Keratinocyte (primary cell): ENCODE measurements around the gene PRKCH. TPM values are rescaled to one million over a fixed set of nuclear protein-coding genes. Genes with fewer than 3 reads are reported as not detected.

Source experiments
- DNase-seq: peaks from one replicate; pipeline ENCODE4 v3.0.0-alpha.2; 2011; ENCODE audit warnings: low read depth, missing footprints, low spot score
- FAIRE-seq: peaks from 2 replicates; lab custom pipeline; 2011; peaks lifted over from hg19 to GRCh38; lab: Jason Lieb, UNC
- H2AFZ ChIP-seq: 2 replicates; pipeline ENCODE4 v1.6.0; 2012; ENCODE audit warnings: low read length, control low read depth, inconsistent platforms; ENCODE audit not compliant: control insufficient read depth
- H3K27ac ChIP-seq: 2 replicates; pipeline ENCODE4 v1.5.1; 2011; ENCODE audit warnings: low read length; ENCODE audit not compliant: control insufficient read depth, insufficient read depth
- H3K27me3 ChIP-seq: 3 replicates; pipeline ENCODE4 v1.6.0; 2011; ENCODE audit warnings: low read length; ENCODE audit not compliant: control insufficient read depth, insufficient read depth; ENCODE audit errors: extremely low read depth
- H3K36me3 ChIP-seq, 2 experiments: 2 replicates in 1 of 2; 3 replicates in 1 of 2; pipeline ENCODE4 v1.5.1; 2011; ENCODE audit warnings: low read length in 2 of 2, mild to moderate bottlenecking in 1 of 2; ENCODE audit not compliant: control insufficient read depth in 2 of 2, insufficient read depth in 2 of 2; ENCODE audit errors: extremely low read depth in 1 of 2
- H3K4me1 ChIP-seq: 3 replicates; pipeline ENCODE4 v1.5.1; 2011; ENCODE audit warnings: low read length; ENCODE audit not compliant: control insufficient read depth, insufficient read depth; ENCODE audit errors: extremely low read depth
- H3K4me2 ChIP-seq: 3 replicates; pipeline ENCODE4 v1.6.0; 2011; ENCODE audit warnings: low read depth, low read length; ENCODE audit not compliant: control insufficient read depth, insufficient read depth; ENCODE audit errors: extremely low read depth
- H3K4me3 ChIP-seq, 3 experiments: fragments of 200-600 bp in 1 of 3; sonication (generic) in 1 of 3; 2 replicates in 2 of 3; 3 replicates in 1 of 3; pipeline ENCODE4 v1.5.1; 2011 to 2016; ENCODE audit warnings: low read length in 3 of 3, mild to moderate bottlenecking in 3 of 3, control low read depth in 2 of 3, inconsistent platforms in 1 of 3, low read depth in 1 of 3, mixed read lengths in 1 of 3, mixed run types in 1 of 3, moderate library complexity in 1 of 3; ENCODE audit not compliant: control insufficient read depth in 2 of 3, insufficient read depth in 2 of 3; ENCODE audit errors: extremely low read depth in 1 of 3
- H3K79me2 ChIP-seq: 2 replicates; pipeline ENCODE4 v1.6.0; 2012; ENCODE audit warnings: low read length; ENCODE audit not compliant: control insufficient read depth, insufficient read depth
- H3K9ac ChIP-seq: 3 replicates; pipeline ENCODE4 v1.6.0; 2011; ENCODE audit warnings: low read length; ENCODE audit not compliant: control insufficient read depth, insufficient read depth; ENCODE audit errors: extremely low read depth
- H3K9me1 ChIP-seq: 3 replicates; pipeline ENCODE4 v1.6.0; 2011; ENCODE audit warnings: low read length; ENCODE audit not compliant: control insufficient read depth, insufficient read depth; ENCODE audit errors: extremely low read depth
- H3K9me3 ChIP-seq: 2 replicates; pipeline ENCODE4 v1.5.1; 2012; ENCODE audit warnings: low read depth, low read length; ENCODE audit not compliant: control insufficient read depth
- H4K20me1 ChIP-seq: 3 replicates; pipeline ENCODE4 v1.6.0; 2011; ENCODE audit warnings: low read length; ENCODE audit not compliant: control insufficient read depth, insufficient read depth; ENCODE audit errors: extremely low read depth
- EZH2 ChIP-seq: IDR thresholded peaks from one replicate; pipeline ENCODE4 v1.6.1; 2012; ENCODE audit warnings: inconsistent platforms, mild to moderate bottlenecking, low read length, moderate library complexity
- dilution Hi-C: fragments of 300-500 bp; cut with MboI; formaldehyde crosslinking; loops from one replicate; pipeline ENCODE4 v1.7.0; 2020; ENCODE audit warnings: low sequenced_read_pairs; ENCODE audit not compliant: extremely low pct_ligation_motif_present
- polyA plus RNA-seq, 5 experiments: library from polyadenylated mRNA; depleted of rRNA in 3 of 5; stranded (reverse) in 3 of 5; stranded (forward) in 1 of 5; unstranded in 1 of 5; fragments of >200 nt; gene quantifications; 1 replicate in 1 of 5; 2 replicates in 3 of 5; 3 replicates in 1 of 5; pipeline versions ENCODE4 v1.2.1 to v1.2.3, GENCODE V29; 2011 to 2012; ENCODE audit warnings: missing spikeins in 2 of 5, low read depth in 1 of 5, low replicate concordance in 1 of 5
- TF ChIP-seq, protein P1 (sequence below), 3 experiments: IDR thresholded peaks in 1 of 3; conservative IDR thresholded peaks in 1 of 3; optimal IDR thresholded peaks in 1 of 3; 2 replicates in 2 of 3; 3 replicates in 1 of 3; pipeline versions ENCODE3 to v1.5.1; 2011; ENCODE audit warnings: low read length in 3 of 3, mild to moderate bottlenecking in 3 of 3, moderate library complexity in 2 of 3, control low read depth in 1 of 3, inconsistent platforms in 1 of 3; ENCODE audit not compliant: insufficient read depth in 2 of 3; ENCODE audit errors: extremely low read depth in 1 of 3

PRKCH gene
- polyA plus RNA-seq, 1 donor (not counting 4 experiments of a cell fraction or from before 2014, with no cell fraction given): 13.7 TPM

DNA sequence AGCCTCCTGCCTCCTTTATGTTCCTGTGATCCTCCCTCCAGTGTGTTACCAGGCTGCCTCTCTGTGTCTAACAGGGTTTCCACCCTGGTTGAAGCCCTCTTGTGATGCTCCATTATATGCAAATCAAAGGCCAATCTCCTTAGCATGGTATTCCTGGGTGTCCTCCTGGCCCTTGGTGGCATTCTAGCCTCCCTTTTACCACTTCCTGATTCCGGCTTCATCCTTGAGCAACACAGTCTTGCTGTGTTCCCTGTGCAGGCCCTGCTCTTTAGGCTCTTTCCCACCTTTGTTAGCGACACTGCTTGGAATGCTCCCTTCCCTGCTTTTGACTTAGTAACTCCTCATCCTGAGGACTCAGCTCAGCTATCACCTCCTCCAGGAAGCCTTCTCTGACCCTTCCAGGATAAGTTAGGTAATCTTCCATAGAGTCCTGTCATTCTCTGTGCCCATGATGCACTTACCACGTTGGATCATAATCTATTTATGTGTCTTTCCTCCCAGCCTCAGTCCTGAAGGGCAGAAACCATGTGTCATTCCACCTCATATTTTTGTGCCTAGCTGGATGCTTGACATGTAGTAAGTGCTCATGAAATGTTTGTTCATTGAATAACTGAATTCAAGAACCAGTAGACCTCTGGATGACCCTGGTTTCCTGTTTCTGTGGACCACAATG lies 37.3 kb downstream of the PRKCH start:
- no peak for FAIRE-seq
- TF ChIP-seq EZH2: no peak
- TF ChIP-seq, protein P1, sequence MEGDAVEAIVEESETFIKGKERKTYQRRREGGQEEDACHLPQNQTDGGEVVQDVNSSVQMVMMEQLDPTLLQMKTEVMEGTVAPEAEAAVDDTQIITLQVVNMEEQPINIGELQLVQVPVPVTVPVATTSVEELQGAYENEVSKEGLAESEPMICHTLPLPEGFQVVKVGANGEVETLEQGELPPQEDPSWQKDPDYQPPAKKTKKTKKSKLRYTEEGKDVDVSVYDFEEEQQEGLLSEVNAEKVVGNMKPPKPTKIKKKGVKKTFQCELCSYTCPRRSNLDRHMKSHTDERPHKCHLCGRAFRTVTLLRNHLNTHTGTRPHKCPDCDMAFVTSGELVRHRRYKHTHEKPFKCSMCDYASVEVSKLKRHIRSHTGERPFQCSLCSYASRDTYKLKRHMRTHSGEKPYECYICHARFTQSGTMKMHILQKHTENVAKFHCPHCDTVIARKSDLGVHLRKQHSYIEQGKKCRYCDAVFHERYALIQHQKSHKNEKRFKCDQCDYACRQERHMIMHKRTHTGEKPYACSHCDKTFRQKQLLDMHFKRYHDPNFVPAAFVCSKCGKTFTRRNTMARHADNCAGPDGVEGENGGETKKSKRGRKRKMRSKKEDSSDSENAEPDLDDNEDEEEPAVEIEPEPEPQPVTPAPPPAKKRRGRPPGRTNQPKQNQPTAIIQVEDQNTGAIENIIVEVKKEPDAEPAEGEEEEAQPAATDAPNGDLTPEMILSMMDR (optimal IDR thresholded peaks at IDR 0.05 in 1 of 3, IDR thresholded peaks at IDR 0.05 in 1 of 3, conservative IDR thresholded peaks at IDR 0.05 in 1 of 3; ENCODE audit: extremely low read depth in 1 of 3, insufficient read depth in 2 of 3, low read length in 3 of 3): no peak
- Histone ChIP-seq H3K4me3 (no peak overlapping the region), H3K36me3 (no peaks in the 10 kb centered on the region), H3K79me2 (peaks cover 5% of the 10 kb centered on the region), H3K9me1 (no peaks in the 10 kb centered on the region), H3K27me3 (no peaks in the 10 kb centered on the region), H3K27ac (no peak overlapping the region), H3K9me3 (no peaks in the 10 kb centered on the region), H3K4me2 (no peak overlapping the region), H2AFZ (no peak overlapping the region), H4K20me1 (no peaks in the 10 kb centered on the region), H3K9ac (no peak overlapping the region), H3K4me1 (peaks cover 15% of the 10 kb centered on the region)
- no peak for DNase-seq
- dilution Hi-C loops: no loop called here

DNA sequence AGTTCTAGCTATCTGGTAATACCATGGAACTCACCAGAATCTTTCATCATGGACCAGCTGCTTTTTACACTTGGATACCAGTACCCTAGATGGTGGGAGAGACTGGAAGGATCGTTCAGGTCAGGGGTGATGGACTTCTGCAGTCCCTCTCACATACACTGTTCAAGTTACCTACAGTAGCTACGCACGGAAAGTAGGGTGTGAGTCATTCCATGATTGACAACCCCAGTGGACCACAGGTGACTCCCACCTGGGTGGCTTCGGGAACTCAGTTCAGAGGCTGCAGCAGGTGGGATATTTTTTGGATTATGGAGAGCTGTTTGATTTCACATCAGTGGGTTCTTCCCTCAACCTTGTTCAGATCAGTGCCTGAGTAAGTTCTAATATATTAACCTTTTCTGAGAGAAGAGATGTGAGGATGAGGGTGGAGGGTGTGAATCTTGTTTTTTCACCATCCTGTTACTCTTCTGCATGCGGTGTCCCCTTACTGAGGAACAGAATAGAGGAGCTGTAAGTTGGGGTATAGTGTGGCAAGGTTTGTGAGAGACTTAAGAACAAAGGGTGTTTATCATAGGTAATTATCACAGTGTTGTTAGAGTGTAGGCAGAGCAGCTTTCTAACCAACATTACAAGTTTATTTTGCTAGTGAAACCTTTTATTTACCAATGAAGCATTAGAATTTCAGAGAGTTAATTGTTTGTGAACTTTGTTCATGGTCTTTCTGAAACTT lies 39.6 kb downstream of the PRKCH start:
- no peak for TF ChIP-seq EZH2
- TF ChIP-seq, protein P1 (optimal IDR thresholded peaks at IDR 0.05 in 1 of 3, IDR thresholded peaks at IDR 0.05 in 1 of 3, conservative IDR thresholded peaks at IDR 0.05 in 1 of 3; ENCODE audit: extremely low read depth in 1 of 3, insufficient read depth in 2 of 3, low read length in 3 of 3): no peak
- DNase-seq: no peak
- H3K4me1 ChIP-seq: peaks cover 8% of the 10 kb centered on the region

More for the DNA sequence above, 39.6 kb downstream of the PRKCH start:
- no peaks in the 10 kb centered on the region for H3K9me1 ChIP-seq
- no peak overlapping the region for H3K27ac ChIP-seq
- H4K20me1 ChIP-seq: no peaks in the 10 kb centered on the region
- H3K4me3 ChIP-seq: no peak overlapping the region
- FAIRE-seq: no peak
- no peak overlapping the region for H2AFZ ChIP-seq
- no peaks in the 10 kb centered on the region for H3K9me3 ChIP-seq
- H3K4me2 ChIP-seq: no peak overlapping the region
- H3K27me3 ChIP-seq: no peaks in the 10 kb centered on the region
- peaks cover 4% of the 10 kb centered on the region for H3K79me2 ChIP-seq
- no peak overlapping the region for H3K9ac ChIP-seq
- dilution Hi-C loops: no loop called here
- H3K36me3 ChIP-seq: no peaks in the 10 kb centered on the region
